PC-3 (cell line): ENCODE results near the gene ENOX2.

Experiments
- CTCF ChIP-seq: fragments of 300-600 bp; sonication (generic); conservative IDR thresholded peaks from 2 replicates; pipeline ENCODE4 v1.5.1; 2017; ENCODE audit warnings: antibody characterized with exemption, low read depth, mild to moderate bottlenecking, low read length
- EZH2 ChIP-seq: fragments of 300-600 bp; sonication (generic); IDR thresholded peaks from one replicate; pipeline ENCODE4 v1.6.1; 2017; ENCODE audit warnings: antibody characterized with exemption, mild to moderate bottlenecking, low read length; ENCODE audit not compliant: unreplicated experiment
- EZH2phosphoT487 ChIP-seq: fragments of 300-600 bp; sonication (generic); IDR thresholded peaks from 2 replicates; pipeline ENCODE4 v1.6.1; 2018; ENCODE audit warnings: mild to moderate bottlenecking, antibody characterized with exemption, low read length, borderline replicate concordance

GRCh38 chrX:130769835-130770234, 133.2 kb downstream of the ENOX2 start:
- no peak for TF ChIP-seq CTCF
- TF ChIP-seq EZH2, result no peak
- no peak for TF ChIP-seq EZH2phosphoT487
